ENCODE results near the gene DLL1.
A peak's percentile ranks its signal among the peaks of the same experiment; 100 is the strongest.

Gene DLL1

GRCh38 chr6:170305805-170306323 lies 15.0 kb upstream of the DLL1 start:
- H3K4me2 ChIP-seq (ENCODE audit: insufficient read depth, low read length): peak overlapping the region; percentile 92
- ATAC-seq (ENCODE audit: insufficient read depth, low read depth) (no peak), DNase-seq (no peak)
- H3K27me3 ChIP-seq (ENCODE audit: insufficient read depth, low read length, poor library complexity): no peaks in the 10 kb centered on the region
- peak overlapping the region; percentile 95 for H2AFZ ChIP-seq (ENCODE audit: low read depth, low read length)
- peak overlapping the region; percentile 85 to 99; a peak in 3 of 4 replicates for H3K4me3 ChIP-seq (ENCODE audit: low read depth in 1 of 2, low read length in 2 of 2)
- peaks cover 43% of the 10 kb centered on the region for H3K79me2 ChIP-seq (ENCODE audit: insufficient read depth, low read length)
- peaks cover 17% of the 10 kb centered on the region for H4K20me1 ChIP-seq (ENCODE audit: insufficient read depth, low read length)
- H3K9me3 ChIP-seq (ENCODE audit: insufficient read depth, low read length, severe bottlenecking): peaks cover 1% of the 10 kb centered on the region
- H3K9ac ChIP-seq (ENCODE audit: low read depth, low read length): peak overlapping the region; percentile 94
- TF ChIP-seq, protein P1, sequence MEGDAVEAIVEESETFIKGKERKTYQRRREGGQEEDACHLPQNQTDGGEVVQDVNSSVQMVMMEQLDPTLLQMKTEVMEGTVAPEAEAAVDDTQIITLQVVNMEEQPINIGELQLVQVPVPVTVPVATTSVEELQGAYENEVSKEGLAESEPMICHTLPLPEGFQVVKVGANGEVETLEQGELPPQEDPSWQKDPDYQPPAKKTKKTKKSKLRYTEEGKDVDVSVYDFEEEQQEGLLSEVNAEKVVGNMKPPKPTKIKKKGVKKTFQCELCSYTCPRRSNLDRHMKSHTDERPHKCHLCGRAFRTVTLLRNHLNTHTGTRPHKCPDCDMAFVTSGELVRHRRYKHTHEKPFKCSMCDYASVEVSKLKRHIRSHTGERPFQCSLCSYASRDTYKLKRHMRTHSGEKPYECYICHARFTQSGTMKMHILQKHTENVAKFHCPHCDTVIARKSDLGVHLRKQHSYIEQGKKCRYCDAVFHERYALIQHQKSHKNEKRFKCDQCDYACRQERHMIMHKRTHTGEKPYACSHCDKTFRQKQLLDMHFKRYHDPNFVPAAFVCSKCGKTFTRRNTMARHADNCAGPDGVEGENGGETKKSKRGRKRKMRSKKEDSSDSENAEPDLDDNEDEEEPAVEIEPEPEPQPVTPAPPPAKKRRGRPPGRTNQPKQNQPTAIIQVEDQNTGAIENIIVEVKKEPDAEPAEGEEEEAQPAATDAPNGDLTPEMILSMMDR (IDR thresholded peaks at IDR 0.05; ENCODE audit: borderline replicate concordance, extremely low read depth, low read length, poor library complexity, severe bottlenecking): no peak
- no peak for TF ChIP-seq EZH2 (IDR thresholded peaks at IDR 0.05; ENCODE audit: borderline replicate concordance, low read depth, low read length, severe bottlenecking)
- peak overlapping the region; percentile 59; the same call in 1 of the 2 replicates for H3K27ac ChIP-seq (ENCODE audit: low read length)
- peaks cover 9% of the 10 kb centered on the region; the same call in 1 of the 2 replicates for H3K36me3 ChIP-seq (ENCODE audit: insufficient read depth, low read length)
- peaks cover 30% of the 10 kb centered on the region for H3K4me1 ChIP-seq (ENCODE audit: insufficient read depth, low read length)

GRCh38 chr6:170301184-170301583 lies 10.3 kb upstream of the DLL1 start:
- Histone ChIP-seq H3K9me3 (ENCODE audit: insufficient read depth, low read length, severe bottlenecking) (peaks cover 4% of the 10 kb centered on the region), H4K20me1 (ENCODE audit: insufficient read depth, low read length) (0 out of 2 replicates have a peak, but pooled peaks cover under 1% of the 10 kb centered on the region), H3K9ac (ENCODE audit: low read depth, low read length) (no peak overlapping the region), H3K27ac (ENCODE audit: low read length) (no peak overlapping the region), H3K79me2 (ENCODE audit: insufficient read depth, low read length) (no peaks in the 10 kb centered on the region), H3K4me1 (ENCODE audit: insufficient read depth, low read length) (peaks cover 9% of the 10 kb centered on the region), H3K36me3 (ENCODE audit: insufficient read depth, low read length) (no peaks in the 10 kb centered on the region), H3K4me2 (ENCODE audit: insufficient read depth, low read length) (no peak overlapping the region), H3K27me3 (ENCODE audit: insufficient read depth, low read length, poor library complexity) (peaks cover under 1% of the 10 kb centered on the region), H3K4me3 (ENCODE audit: low read depth in 1 of 2, low read length in 2 of 2) (no peak overlapping the region), H2AFZ (ENCODE audit: low read depth, low read length) (no peak overlapping the region)
- TF ChIP-seq, protein P1 (IDR thresholded peaks at IDR 0.05; ENCODE audit: borderline replicate concordance, extremely low read depth, low read length, poor library complexity, severe bottlenecking): no peak
- TF ChIP-seq EZH2 (IDR thresholded peaks at IDR 0.05; ENCODE audit: borderline replicate concordance, low read depth, low read length, severe bottlenecking): no peak
- DNase-seq (no peak), ATAC-seq (ENCODE audit: insufficient read depth, low read depth) (no peak)

DNA sequence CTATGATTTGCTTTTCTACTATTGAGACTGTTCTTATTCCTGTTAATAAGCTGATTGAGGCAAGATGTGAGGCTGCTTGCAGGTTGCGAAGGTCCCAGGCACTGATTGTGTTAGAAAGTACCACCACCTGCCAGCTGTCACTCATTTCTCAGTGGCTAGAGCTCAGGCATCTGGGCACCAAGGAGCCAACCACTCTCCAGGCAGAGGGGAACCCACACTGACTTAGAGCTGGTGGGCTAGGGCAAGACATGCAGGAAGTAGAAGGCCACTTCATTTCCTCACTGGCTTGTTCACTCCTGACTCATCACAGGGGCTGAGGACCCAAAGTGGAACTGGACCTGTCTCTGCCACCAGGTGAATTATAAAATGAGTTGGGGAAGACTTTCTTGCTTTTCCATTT lies 7.8 kb upstream of the DLL1 start:
- H3K4me3 ChIP-seq (ENCODE audit: low read depth in 1 of 2, low read length in 2 of 2): no peak overlapping the region
- ATAC-seq (ENCODE audit: insufficient read depth, low read depth): no peak
- peaks cover 14% of the 10 kb centered on the region for H3K4me1 ChIP-seq (ENCODE audit: insufficient read depth, low read length)
- H3K27me3 ChIP-seq (ENCODE audit: insufficient read depth, low read length, poor library complexity): peaks cover 26% of the 10 kb centered on the region
- no peaks in the 10 kb centered on the region for H3K79me2 ChIP-seq (ENCODE audit: insufficient read depth, low read length)
- H3K27ac ChIP-seq (ENCODE audit: low read length): no peak overlapping the region
- DNase-seq: no peak
- H4K20me1 ChIP-seq (ENCODE audit: insufficient read depth, low read length): peaks cover 19% of the 10 kb centered on the region
- H2AFZ ChIP-seq (ENCODE audit: low read depth, low read length): no peak overlapping the region
- H3K9me3 ChIP-seq (ENCODE audit: insufficient read depth, low read length, severe bottlenecking): peaks cover 4% of the 10 kb centered on the region
- no peaks in the 10 kb centered on the region for H3K36me3 ChIP-seq (ENCODE audit: insufficient read depth, low read length)
- no peak overlapping the region for H3K4me2 ChIP-seq (ENCODE audit: insufficient read depth, low read length)
- H3K9ac ChIP-seq (ENCODE audit: low read depth, low read length): no peak overlapping the region
- TF ChIP-seq EZH2 (IDR thresholded peaks at IDR 0.05; ENCODE audit: borderline replicate concordance, low read depth, low read length, severe bottlenecking): no peak
- TF ChIP-seq, protein P1 (IDR thresholded peaks at IDR 0.05; ENCODE audit: borderline replicate concordance, extremely low read depth, low read length, poor library complexity, severe bottlenecking): no peak

Measured in DND-41 (cell line).